ENCODE results near the gene MED27.

MED27 gene

DNA sequence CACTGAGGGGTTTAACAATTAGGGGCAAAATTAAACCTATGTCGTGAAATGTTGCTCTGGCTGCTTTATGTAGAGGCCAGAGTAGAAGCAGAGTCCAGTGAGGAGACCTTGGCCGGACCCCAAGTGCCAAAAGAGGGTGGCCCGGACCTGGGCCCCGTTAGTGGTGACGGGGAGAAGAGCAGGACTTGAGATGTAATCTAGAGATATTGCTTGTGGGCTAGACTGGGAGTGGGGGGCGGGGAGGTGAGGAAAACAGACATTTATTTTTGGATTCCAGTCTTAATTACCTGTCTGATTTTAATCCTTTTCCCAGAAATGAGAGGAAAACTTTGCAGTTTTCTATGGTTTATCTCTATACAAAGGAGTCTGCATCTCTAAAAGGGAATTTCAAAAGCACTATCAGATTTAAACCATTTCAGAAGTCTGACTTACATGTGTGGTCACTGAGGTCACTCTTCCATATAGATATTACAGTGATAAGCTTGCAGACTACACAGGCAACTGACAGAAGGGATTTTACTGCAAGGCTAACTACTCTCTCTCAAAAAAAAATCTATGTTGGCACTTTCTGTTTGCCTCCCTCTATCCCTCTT, 108.1 kb downstream of the MED27 start:
- no peak for DNase-seq (ENCODE audit: low read depth in 1 of 2, low spot score in 1 of 2)

DNA sequence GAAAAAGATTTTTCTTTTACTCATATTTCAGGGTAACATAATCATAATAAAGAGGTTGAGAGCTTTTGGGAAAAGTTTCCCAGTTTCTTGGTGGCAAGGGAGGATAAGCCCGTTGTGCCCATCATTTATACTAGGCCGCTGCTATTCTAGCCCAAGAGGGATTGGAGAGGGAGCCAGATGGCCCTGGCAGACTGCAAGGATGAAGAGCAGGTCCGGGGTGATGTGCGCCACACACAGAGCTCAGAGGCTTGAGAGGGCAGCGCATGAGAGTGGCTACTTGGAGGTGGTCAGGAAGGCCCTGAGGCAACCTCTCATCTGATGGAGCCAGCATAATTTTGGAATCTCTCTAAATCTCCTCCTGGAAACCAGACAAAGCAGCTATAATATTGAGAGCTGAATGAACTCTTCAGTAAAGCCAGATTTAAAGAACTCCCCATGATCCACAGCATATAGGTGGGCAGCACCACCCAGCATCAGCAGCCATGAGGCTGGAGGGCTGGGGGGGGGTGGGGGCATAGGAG, 110.1 kb downstream of the MED27 start:
- no peak for DNase-seq (ENCODE audit: low read depth in 1 of 2, low spot score in 1 of 2)

DNA sequence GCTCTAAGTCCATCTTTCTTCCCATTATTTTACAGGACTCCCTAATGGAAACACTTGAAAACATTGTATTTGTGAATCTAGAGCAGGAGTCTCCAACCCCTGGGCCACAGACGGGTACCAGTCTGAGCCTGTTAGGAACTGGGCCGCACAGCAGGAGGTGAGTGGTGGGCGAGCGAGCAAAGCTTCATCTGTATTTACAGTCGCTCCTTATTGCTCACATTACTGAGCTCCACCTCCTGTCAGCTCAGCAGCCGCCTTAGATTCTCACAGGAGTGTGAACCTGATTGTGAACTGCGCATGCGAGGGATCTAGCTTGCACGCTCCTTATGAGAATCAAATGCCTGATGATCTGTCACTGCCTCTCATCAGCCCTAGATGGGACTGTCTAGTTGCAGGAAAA, 111.0 kb downstream of the MED27 start:
- DNase-seq (ENCODE audit: low read depth in 1 of 2, low spot score in 1 of 2) = no peak

DNA sequence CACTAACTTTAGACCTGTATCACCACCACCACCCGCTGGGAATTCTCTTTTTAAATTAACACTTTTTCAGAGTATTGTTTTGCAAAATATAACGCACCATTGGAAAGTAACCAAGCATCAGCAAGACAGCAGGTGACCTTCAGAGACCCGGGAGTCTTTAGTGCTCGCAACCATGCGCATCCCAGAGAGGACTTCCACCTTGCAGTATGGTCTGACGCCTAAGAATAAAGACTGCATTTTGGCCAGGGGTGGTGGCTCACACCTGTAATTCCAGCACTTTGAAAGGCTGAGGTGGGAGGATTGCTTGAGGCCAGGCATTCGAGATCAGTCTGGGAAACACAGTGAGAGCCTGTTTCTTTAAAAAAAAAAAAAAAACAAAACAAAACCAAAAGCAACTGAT, 113.8 kb downstream of the MED27 start:
- DNase-seq (ENCODE audit: low read depth in 1 of 2, low spot score in 1 of 2) = no peak

DNA sequence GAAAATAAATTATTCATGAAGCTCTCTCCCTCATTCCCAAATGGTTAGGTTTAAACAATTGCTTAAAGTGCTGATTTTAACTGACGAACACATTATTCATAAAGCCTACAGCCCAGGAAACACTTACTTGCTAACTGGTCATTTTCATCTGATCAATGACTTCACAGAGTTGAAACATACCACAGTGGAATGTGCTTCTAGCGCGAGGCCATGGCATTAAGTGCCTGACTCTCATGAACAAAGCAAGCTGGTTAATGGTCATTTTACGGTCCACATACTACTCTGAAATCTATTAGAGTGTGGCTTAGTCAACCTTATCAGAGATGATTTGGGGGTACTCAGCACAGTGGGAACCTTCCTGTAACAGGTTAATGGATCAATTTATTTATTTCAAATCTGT, 114.6 kb downstream of the MED27 start:
- no peak for DNase-seq (ENCODE audit: low read depth in 1 of 2, low spot score in 1 of 2)

DNA sequence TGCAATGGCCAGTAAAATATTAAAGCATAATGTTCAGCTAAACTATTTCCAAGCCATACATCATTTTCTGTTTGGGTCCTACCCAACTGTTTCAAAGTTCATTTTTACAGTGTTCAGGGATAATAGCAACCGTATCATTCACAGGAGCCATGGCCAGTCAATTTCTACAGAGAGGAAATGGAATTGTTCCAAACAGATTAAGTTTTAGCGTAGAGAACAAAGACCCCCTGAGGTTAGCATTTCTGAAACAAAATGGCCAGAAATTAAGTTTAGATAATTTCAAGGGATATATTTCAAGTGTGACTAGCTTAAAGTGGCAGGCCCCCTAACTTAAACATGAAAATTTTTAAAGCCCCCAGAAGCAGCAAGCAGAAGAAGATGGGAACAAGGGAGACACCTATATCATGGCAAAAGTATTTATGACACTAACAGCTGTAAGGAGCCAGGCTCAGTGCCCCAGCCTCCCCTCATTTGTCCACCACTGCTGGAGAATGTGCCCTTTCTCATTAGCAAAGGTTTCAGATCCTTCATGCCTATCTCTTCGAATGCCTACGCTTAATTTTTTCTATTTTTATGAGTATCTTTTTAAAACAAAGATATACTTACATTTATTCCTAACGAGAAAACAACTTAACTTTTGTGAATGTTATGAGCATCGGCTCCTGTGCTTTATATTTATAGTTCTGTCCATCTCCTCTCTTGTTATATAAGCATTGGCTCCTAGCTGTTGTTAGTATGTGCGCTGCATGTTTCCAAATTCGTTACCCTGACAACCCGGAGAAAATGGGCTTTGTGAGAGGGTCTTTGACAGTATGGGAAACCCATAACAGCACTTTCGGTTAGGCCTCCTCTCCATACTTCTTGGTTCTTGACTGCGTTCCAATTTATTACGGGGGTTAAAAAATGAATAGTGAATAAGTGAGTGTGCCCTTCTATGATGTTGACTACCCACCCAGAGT, 116.3 kb downstream of the MED27 start:
- no peak for DNase-seq (ENCODE audit: low read depth in 1 of 2, low spot score in 1 of 2)

DNA sequence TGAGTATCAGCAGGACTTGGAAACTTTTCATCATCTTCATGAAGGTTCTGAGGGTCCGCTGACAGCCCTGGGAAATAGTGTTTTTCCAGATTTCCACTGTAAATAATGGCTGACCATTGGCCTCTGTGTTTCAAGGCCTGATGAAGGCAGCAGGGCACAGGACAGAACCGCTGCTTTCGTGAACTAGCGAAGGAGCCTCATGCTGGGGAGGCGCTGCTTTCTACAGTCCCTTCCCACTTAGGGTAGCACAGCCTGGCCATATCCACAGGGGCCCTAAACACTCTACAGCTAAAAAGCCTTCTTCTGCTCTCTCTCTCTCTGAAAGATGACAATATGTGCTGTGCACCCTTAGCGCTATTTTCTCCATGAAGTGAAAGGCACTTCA, 118.2 kb downstream of the MED27 start:
- DNase-seq (ENCODE audit: low read depth in 1 of 2, low spot score in 1 of 2) = no peak

DNA sequence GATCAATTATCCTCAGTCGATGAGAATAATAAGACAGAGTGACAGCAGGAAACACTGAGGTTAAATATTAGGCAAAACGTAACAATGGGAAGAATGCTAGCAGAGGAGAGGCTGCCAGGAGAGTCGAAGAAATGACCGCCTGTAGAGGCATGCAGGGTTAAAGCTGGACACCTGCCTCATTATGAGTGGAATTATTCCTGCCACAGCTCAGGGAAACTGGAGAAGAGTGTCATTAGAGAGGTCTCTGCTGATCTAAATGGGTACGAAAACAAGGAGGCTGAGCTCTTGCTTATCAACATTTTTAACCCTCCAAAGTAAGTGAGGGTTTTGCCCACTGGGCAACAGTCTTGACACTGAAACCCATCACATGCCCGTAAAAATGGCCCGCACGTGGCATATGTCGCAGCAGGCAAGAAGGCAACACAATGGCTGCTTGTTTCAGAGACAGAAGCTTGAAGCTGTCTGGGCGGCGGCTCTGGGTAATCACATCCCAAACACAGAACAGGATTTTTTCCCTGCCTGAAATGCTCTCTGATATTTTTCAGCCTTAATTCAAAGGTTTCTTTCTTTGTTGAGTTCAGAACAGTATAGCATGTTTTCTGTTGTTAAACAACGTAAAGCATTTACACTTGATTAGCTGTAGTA, 118.7 kb downstream of the MED27 start:
- DNase-seq (ENCODE audit: low read depth in 1 of 2, low spot score in 1 of 2) = no peak

DNA sequence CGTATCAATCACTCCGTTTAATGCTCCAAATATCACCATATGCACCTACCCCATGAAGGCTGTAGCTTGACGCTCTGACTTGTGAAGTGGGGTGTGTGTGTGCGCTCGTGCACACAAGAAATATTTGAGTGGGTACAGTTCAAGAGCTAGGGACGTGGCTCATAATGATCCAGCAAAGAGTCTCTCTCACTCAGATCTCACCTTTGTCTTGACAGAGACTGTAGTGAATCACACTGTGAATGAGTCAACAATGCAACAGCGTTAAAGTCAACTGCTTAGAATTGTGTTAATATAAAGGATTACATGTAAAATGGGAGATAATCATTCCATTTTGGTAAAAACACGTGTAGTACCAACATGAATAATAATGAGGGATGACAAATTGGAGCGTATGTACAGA, 119.4 kb downstream of the MED27 start:
- no peak for DNase-seq (ENCODE audit: low read depth in 1 of 2, low spot score in 1 of 2)

DNA sequence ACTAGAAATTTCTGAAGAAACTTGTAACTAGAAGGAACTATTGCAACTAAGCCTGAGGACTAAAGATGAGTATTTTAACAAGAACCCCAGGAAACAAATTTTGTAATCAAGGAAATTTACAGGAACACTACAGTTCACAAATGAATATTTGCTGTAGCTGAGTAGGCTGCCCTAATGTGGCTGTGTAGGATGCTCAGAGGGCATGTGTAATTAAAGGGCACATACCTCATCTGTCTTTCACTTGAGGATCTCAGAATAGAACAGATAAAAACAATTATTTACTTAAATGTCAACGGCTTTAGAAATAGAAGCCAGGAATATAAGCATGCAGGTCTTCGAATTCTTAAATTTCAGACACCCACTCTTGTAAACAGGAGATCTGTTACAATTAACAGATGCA, 119.8 kb downstream of the MED27 start:
- DNase-seq (ENCODE audit: low read depth in 1 of 2, low spot score in 1 of 2) = no peak

DNA sequence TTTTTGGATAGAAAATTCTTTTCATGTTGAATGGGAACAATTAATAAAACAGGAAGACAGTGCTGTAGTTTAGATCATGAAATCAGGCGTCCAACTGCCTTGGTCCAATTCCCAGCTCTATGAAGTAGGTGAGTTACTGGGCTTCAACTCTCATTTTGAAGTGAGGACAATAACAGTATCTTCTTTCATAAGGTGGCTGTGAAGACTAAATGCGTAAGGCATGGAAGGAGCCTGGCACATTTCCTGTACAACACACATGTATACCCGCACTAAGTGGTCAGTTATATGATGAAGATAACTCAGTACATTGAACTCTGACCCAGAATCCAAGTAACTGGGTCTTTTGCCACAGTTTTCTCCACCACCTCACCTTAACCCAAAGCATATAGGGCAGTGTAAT, 120.6 kb downstream of the MED27 start:
- DNase-seq (ENCODE audit: low read depth in 1 of 2, low spot score in 1 of 2) = no peak

DNA sequence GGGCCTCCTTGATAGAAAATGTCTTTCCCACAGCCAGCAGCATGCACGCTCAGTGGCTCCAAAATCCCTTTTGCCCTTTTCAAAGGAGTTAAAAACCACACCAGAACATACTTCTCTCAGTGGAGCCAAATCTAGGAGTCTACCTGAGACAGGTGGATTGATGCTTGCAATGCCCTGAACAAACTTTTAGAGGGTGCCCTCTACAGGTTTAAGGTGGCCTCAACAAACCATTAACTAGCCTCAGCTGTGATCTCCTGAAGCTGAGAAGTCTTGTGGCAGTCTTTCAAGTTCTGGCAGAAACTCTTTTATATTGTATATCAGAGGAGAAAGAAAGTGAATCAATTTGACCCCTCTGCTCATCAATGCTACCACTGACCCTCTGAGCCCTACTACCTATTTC, 125.4 kb downstream of the MED27 start:
- no peak for DNase-seq (ENCODE audit: low read depth in 1 of 2, low spot score in 1 of 2)

DNA sequence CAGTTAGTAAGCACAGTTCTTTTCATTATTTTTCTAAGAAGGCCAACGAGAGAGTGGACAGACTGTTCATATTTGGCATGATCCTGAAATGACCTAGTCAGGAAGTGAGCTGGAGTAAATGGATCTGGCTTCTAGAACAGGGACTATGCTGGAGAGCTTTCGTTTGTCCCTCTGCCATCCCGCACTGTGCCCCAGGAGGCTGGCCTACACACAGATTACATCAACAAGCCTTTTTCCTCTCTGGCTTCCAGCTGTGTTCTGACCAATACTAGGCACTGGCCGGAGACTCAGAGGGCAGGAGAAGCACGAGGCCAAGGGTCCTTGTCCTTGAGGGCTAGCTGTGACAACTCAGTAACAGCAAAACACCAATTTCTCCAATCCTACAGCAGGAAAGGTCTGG, 127.8 kb downstream of the MED27 start:
- no peak for DNase-seq (ENCODE audit: low read depth in 1 of 2, low spot score in 1 of 2)

DNA sequence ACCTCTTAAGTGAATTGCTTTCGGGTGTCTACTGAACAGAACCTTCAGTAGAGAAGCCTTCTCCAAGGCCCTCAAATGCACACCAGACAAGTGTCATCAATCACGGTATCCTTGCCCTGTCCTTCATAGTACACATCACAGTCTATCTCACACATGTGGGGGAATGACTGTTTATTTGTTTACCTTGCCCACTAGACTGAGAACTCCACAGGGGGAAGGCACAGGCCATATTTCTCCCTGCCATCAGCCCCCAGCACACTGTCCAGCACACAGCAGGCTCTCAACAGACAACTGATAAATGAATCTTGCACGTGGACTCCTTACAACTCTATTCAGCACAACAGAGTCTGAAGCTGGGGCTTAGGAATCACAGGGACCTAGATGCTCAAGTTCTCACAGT, 128.5 kb downstream of the MED27 start:
- DNase-seq (ENCODE audit: low read depth in 1 of 2, low spot score in 1 of 2) = no peak

DNA sequence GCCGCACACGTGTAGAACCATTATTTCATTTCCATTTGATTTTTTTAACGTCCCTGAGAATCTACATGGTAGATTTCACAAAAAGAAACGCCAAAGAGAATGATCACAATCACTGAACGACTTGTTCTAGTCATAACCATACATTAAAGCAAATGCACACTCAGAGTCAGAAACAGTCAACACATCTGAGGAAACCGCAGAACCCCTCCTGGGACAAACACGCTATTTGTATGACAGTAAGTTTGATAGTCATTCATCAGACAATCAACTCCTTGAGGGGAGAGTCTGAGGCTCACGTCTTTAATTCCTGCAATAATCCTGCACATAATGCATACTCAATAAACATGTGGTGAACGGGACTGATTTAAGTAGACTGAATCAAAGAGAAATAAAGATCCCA, 129.2 kb downstream of the MED27 start:
- DNase-seq (ENCODE audit: low read depth in 1 of 2, low spot score in 1 of 2) = no peak

DNA sequence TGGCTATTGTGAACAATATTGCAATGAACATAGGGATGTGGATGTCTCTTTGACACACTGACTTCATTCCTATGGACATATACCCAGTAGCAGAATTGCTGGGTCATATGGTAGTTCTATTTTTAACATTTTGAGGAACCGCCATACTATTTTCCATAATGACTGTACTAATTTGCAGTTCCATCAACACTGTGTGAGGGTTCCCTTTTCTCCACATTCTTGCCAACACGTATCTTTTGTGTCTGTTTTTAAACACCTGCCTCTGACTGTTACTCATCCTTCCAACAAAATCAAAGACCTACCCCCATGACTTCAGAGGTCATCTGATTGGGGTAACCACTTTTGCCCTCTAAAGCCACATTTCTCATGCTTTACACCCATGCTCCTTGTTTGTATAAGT, 133.5 kb downstream of the MED27 start:
- DNase-seq (ENCODE audit: low read depth in 1 of 2, low spot score in 1 of 2) = no peak

DNA sequence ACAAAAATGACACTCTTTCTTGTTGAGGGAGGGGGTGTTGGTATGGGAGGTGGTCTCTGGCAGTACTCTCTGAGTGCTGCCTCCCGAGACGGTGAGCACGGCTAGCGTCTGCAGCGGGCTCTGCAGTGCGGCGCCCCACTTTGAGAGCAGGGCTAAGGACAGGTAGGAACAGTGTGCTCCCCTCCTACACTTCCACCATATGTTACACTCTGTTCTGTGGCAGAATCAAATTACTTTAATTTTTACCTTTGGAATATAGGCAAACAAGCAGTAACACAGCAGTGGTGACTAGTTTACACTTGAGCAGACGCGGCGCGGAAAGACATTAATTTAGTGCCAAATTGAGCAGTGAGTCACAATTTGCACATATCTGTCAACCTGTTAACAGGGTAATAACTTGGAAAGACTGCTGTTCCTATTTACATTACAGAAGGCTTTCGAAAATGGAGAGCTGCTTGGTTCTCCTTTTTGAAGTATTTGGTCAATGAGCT, 136.3 kb downstream of the MED27 start:
- DNase-seq (ENCODE audit: low read depth in 1 of 2, low spot score in 1 of 2) = no peak

DNA sequence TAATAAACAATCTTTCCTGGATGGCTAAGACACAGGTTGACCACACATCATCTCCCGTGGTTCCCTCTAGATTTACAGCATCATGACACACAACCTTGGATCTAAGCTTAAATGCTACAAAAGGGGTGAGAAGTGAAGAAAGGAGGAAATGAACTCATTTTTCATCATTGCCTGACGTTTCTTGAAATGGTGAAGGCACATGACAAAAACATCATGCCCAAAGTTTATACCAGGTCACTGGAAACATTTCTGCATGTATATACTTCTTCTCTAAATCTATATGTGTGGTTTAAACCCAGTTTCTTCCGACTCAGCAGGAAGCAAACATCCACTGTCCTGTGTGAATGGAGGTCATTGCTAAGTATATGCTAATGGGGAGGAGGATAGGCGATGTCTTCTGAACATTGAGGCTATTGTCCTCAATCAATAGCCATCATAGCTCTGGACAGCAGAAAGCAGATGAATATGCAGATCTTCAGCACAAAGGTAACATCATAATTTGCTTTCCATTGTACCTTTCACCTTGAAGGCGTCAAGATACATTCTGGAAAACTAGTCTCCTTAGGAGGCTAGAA, 137.4 kb downstream of the MED27 start:
- DNase-seq (ENCODE audit: low read depth in 1 of 2, low spot score in 1 of 2) = no peak

DNA sequence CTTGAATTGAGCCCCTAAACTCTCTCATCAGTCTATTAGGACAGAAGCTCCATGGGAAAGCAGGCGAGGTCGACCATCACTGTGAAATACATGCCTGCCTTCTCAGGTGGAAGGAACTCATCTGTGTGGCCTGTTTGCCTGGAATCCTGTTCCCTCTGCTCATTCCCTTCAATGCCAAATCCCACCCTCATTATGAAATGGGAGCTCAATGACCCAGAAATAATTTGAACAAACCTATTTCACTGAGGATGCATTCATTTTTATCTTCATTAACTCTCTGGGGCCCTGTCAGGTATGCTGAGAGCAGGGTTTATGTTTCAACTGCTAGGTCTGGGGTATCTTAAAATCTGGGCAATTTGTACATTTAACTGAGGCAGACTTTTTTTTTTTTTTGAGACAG, 142.2 kb downstream of the MED27 start:
- no peak for DNase-seq (ENCODE audit: low read depth in 1 of 2, low spot score in 1 of 2)

DNA sequence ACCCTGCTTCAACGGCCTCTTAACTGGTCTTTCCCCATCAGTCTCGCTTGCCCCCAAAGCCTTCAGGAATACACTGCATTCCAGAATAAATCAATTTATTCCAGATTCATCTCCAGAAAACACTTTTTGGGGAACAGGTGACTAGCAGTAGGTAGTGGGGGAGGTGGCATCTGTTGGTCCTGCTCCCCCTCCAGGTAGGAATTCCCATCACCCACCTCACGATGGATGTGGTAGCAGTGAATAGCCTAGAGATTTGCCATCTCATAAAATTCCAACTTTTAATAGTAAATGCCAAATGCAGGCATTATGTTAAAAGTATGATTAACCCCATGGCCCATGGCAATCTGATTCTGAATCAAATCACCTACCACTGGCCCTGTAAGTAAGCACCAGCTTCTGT, 142.7 kb downstream of the MED27 start:
- DNase-seq (ENCODE audit: low read depth in 1 of 2, low spot score in 1 of 2) = no peak

DNA sequence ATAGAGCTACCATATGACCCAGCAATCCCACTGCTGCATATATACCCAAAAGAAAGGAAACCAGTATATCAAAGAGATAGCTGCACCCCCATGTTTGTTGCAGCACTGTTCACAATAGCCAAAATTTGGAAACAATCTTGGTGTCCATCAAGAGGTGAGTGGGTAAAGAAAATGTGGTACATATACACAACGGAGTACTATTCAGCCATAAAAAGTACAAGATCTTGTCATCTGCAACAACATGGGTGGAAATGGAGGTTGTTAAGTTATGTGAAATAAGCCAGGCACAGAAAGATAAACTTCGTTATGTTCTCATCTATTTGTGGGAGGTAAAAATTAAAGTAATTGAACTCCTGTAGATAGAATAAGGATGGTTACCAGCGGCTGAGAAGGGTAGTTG, 145.0 kb downstream of the MED27 start:
- DNase-seq (ENCODE audit: low read depth in 1 of 2, low spot score in 1 of 2) = no peak

DNA sequence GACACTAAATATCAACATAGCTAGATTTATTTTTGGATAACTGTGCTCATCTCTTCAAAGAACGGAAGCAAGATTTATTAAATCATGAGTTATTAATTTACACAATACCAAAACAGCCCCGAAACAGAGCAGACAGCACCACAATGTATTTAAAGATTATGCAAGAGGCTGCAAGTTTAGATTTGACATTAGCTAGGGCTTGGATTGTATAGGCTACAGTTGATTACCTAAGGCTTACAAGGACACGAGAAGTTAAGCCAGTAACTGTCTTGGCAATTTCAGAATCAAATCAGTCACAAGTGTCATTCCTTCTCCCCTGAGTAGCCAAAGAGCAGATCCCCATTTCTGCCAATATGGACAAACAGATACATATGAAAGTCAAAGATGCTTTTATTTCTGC, 152.6 kb downstream of the MED27 start:
- no peak for DNase-seq (ENCODE audit: low read depth in 1 of 2, low spot score in 1 of 2)

All from activated T-helper 1 cell treated with anti-CD3 and anti-CD28 coated beads, Interleukin-2, amount 50 U/mL, for 16 hours (primary cell).